Measurements from ENCODE around the gene SPTBN1.
A peak's percentile ranks its signal among the peaks of the same experiment; 100 is the strongest.

Gene SPTBN1

DNA sequence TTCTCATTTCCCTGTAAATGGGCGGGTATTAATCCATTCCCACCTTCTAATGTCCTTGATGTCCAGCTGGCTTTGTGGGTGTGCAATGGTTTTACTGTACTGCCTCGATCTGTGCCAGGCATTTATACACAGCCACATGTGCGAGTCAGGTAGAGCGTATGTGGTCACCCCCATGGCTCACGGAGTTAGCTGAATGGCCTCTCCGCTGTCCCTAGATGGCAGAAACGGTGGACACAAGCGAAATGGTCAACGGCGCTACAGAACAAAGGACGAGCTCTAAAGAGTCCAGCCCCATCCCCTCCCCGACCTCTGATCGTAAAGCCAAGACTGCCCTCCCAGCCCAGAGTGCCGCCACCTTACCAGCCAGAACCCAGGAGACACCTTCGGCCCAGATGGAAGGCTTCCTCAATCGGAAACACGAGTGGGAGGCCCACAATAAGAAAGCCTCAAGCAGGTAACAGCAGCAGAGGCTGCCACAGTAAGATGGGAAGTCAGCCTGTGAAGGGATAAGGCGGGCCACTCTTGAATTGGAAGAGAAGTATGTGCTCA is 208.2 kb downstream of the SPTBN1 start:
- no peak for DNase-seq

- peak; percentile 38 to 56 for DNase-seq
Measured at GRCh38 chr2:54665436-54665856, 209.3 kb downstream of the SPTBN1 start.

DNA sequence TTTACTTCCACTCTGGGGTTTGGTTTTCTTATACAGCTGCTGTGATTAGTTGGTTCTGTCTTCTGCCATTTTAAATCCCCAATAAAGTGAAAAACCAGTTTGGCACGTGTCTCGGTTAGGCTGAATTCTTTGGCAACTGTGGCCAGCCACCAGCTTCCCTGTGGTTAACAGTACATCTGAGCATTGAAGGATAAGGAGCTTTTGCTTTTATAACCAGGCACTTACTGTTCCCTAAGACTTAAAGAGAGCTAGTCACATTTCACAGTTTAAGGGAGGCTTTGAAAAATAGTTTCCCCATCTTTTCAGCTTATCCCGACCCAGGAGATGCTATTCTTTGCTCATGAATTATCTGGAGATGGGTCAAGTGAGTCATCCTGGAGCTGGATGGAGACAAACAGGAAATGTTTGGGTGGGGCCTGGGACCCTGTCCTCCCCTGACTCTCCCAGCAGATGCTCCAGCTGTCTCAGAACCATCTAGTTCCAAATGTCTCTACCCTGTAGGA is 210.1 kb downstream of the SPTBN1 start:
- no peak for DNase-seq

DNA sequence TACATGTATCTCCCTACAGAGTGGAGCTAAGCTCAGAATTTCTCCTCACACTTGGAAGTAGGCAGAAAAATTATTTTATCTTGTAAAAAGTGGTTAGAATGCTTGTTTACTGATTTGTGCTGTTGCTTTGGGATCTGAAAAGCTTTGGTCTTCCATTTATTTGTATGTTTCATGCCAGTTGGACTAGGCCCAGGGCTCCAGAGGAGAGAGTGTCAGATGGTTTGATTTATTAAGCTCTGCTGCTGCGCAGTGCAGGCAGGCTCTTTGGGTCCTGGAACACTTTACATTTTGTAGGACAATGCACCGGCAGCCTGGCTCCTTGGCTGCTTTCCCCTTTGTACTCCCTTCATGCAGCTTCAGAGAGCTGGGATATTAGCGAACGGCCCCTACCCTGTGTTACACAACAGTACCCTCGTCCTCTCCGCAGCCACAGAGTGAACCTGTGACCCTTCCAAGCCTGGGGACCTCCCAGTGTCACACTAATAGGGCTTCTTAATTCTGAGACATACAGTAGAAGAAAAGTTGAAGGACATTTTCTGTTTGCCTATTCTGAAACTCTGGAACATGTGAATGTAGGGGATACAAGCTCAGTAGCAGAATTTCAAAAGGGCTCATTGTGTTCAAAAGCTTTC is 210.6 kb downstream of the SPTBN1 start:
- no peak for DNase-seq

GRCh38 chr2:54667266-54667639 is 211.1 kb downstream of the SPTBN1 start:
- DNase-seq, result no peak

- DNase-seq, result no peak
Measured at GRCh38 chr2:54667726-54668650, 211.9 kb downstream of the SPTBN1 start.

DNA sequence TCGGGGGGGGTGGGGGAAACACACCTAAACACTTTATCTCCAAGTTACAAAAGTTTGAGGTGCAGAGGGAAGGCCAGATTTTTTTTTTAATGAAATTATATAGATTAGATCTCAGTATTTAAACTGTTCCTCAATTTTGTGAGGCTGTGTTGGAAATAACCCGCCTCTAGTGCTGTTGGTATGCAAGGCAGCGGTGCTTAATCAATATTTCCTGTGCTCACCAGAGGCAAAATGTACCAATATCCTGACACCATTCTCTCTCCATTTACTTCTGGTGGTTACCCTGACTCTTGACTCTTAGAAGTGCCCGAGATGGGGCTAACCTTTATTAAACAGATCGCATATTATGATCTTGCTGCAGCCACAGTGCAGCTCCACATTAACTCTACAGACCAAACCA is 212.6 kb downstream of the SPTBN1 start:
- no peak for DNase-seq

DNA sequence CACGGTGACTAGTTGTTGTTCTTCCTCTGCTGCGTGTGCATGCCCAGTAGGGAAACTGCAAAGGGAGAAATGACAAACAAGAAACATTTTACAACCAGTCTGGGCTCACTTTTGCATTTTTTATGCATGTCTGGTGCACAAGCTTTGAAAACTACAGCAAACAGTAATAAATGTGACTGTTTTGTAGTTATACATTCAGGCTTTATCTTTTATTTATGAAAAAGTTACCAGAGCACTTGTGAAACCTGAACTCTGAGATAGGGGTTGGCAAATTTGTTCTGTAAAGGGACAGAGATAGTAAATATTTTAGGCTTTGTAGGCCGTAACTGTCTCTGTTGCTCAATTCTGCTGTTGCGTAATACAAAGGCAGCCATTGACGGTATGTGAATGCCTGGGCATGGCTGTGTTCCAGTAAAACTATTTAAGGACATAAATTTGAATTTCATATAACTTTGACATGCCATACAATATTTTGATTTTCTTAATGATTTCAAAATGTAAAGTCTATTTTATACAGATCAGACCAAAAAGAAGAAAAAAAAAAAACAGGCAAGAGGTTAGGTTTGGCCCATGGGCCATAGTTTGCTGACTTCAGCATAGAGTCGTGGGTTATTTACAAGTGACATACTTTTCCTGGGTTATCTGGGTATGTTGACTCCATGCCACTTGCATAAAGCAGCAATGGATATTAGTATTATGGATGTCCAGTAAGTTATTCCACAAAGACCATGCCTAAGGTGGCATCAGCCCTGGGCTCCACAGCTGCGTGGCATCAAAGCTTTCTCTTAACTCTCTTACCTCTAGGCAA is 213.8 kb downstream of the SPTBN1 start:
- peak in 1 of 2 donors; percentile 20 for DNase-seq

DNA sequence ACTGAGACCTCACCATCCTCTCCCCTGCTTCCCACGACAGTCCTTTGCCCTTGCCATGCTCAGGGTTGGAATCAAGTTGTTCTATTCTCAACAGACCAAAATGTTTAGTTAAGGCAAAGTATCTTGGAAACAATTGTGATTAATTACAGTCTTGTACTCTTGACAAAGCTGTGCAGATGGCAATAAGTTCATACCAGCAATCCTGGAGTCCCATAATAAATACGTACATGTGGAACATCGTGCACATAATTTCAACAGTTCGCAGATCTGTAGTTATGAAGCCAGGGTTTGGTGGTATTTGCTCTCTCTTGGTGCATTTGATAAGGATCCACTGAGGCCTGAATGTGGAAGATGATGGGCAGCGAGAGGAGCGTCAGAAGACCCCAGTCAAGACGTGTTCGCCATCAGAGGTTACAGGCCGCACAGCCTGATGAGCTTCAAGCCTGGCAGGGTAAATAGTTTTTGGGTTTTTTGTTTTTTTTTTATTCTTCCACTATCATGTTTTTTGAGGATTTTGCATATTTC is 214.4 kb downstream of the SPTBN1 start:
- no peak for DNase-seq

DNA sequence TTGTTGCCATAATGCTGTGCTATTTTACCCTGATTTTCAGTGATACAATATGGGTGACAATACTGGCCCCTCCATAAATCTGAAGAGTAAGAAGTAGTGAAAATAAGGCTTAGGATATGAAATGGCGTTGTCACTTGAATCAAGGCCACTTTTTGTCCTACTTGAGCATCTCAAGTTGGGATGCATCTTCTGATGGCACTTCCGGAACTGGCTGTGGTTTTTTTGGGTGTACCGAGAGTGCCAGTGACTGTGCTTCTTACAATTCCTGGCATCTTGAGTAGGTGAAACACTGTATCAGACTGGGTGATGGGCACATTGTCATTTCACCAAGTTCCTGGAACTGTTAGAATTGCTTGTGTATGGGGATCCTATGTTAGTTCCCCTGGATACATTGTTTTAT is 214.9 kb downstream of the SPTBN1 start:
- no peak for DNase-seq

- DNase-seq, result no peak
Measured at GRCh38 chr2:54671875-54672589, 215.9 kb downstream of the SPTBN1 start.

DNA sequence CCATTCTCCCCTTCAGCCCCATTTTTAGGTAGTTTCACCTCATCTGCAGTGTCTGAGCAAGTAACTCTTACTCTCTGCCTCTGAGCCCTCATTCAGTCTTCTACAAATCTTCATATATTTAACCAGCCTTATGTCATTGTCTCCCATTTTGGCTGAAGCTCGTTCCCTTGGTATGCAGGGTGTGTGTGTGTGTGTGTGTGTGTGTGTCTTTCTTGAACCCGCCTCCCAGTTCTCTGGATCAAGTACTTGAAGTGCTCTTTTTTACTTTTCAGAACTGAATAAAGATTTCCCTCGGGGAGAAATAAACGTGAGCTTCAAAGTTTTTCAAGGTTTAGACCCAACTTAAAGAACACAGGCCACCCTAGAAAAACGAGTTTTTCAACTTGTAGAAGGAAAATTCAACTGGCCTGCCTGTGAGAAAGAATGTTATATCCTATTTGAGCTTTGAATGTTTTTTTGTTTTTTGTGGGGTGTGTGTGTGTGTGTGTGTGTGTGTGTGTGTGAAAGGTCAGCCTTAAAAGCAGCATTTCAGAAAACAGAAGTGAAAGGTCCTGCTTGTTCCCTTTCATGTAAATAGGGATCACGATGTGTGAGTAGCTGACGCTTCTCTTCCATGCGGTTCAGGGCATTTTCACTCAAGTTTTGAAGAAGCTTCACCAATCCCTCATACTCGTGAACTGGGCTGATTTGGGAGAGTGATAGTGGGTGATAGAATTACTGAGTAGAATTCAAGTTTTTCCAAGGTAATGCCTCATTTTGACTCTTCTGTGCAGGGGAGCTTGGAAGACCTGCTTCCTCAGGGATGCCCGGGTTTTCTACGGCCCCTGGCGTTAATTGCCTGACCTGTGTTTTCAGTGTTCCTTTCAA is 216.7 kb downstream of the SPTBN1 start:
- peak; percentile 17 for DNase-seq

GRCh38 chr2:54673501-54673998 is 217.4 kb downstream of the SPTBN1 start:
- peak; percentile 28 for DNase-seq

DNA sequence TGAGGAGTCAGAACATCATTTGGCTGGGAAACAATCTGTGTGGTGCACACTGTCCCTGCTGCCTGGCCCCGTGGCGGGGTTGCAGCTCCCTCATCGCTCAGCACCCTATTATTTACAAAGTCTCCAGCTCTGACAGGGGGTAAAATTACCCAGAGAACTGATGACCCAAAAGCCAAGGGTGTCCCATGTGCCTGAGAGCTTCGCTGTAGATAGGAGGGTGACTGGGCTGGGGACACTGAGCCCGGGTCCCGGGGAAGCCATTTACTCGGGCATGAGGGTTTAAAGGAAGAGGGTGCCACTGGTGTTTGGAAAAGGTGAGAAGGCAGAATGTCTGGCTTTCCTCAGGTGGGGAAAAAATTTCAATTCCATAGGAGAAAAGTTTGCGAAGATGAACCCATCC is 219.2 kb downstream of the SPTBN1 start:
- DNase-seq, result no peak

- DNase-seq, result no peak
Measured at GRCh38 chr2:54675738-54676137, 219.6 kb downstream of the SPTBN1 start.

GRCh38 chr2:54676656-54677055 is 220.5 kb downstream of the SPTBN1 start:
- DNase-seq, result no peak

DNA sequence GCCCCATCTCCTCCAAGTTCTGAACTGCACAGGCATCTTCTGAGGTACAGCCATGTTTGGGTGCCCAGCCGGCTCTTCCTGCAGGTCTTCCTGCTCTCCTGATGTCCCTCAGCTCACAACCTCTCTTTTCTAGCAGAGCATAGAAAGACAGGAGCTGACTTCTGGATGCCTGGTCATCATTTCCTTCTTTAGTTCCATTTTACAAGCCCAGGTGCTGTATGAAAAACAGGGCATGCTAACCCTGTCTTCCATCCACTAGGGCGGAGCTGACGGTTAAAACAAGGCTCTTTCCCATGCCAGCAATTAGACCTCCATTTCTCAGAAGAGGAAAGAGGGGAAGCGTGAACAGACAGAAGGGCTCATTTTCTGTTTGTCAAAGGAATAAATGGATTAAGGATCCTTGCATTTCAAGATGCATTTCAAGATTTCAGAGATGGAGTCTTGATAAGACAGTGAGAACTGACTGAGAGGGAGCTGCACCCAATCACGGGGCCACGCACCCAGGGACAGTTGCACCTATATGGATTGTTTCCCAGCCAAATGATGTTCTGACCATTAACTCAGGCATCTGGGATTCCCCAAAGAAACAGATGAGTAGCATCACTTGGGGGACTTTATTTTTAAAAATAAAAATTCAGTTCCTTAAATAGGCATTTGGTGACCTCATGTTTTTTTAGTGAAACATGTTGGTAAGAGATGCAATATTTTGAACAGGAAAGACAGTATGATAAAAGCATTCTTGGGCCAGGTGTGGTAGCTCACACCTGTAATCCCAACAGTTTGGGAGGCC is 221.5 kb downstream of the SPTBN1 start:
- DNase-seq, result no peak

- no peak for DNase-seq
Measured at GRCh38 chr2:54678719-54679118, 222.6 kb downstream of the SPTBN1 start.

- DNase-seq, result no peak
Measured at GRCh38 chr2:54680397-54681041, 224.4 kb downstream of the SPTBN1 start.

Data from CD4-positive, alpha-beta T cell treated with Interferon alpha-2 for 1 hour (primary cell).